GM12892 (cell line): ENCODE data around the gene CREB3.

Experiments
- POLR2A ChIP-seq: IDR thresholded peaks from 2 replicates; pipeline ENCODE4 v1.6.1; 2011; ENCODE audit warnings: low read depth, low read length, control low read depth
- POLR2AphosphoS5 ChIP-seq: IDR thresholded peaks from 2 replicates; pipeline ENCODE4 v1.6.1; 2011; ENCODE audit warnings: low read depth, low read length, control low read depth

DNA sequence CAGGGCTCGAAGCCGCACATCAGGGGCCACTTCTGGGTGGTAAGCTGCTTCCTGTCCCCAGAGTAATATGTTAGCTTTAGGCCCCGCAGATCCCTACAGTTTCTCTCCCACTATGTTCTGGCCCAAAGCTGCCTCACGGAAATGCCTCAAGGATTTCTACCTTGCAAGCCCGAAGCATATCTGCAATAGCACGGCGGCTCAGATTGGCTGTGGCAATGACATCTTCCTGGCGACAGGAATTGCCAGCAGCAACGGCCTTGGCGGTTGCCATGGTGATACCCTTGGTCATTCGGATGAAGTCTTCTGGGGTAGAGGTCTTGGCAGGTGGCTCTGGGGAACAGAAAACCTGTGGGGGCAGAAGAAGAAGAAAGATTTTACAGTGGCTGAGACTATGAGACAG lies 32.4 kb upstream of the CREB3 start:
- TF ChIP-seq POLR2A (no peak), POLR2AphosphoS5 (no peak)
